ENCODE measurements around the gene SCYGR2.

Gene SCYGR2

GRCh38 chr2:227626580-227627151 is 28.0 kb downstream of the SCYGR2 start:
- Histone ChIP-seq H3K36me3 (ENCODE audit: control insufficient read depth in 1 of 2, insufficient read depth in 2 of 2, low read depth in 1 of 2, low read length in 2 of 2) (no peaks in the 10 kb centered on the region), H3K9ac (ENCODE audit: low read length) (no peak overlapping the region), H2BK120ac (ENCODE audit: low read depth, low read length) (no peak overlapping the region), H3K79me1 (replicated peaks; ENCODE audit: low read length, poor library complexity, severe bottlenecking) (no peaks in the 10 kb centered on the region), H3K4me1 (ENCODE audit: control insufficient read depth, insufficient read depth, low read depth, low read length) (no peaks in the 10 kb centered on the region), H3K23ac (ENCODE audit: low read length in 2 of 2) (no peak overlapping the region), H2AFZ (ENCODE audit: low read depth, low read length) (no peak overlapping the region), H3K9me3 (ENCODE audit: control insufficient read depth, low read length) (peaks cover 8% of the 10 kb centered on the region), H2BK15ac (ENCODE audit: low read depth, poor library complexity, severe bottlenecking) (no peak overlapping the region), H3K4me2 (ENCODE audit: low read length, poor library complexity, severe bottlenecking) (no peak overlapping the region), H4K91ac (ENCODE audit: low read length) (no peak overlapping the region), H4K8ac (ENCODE audit: low read length) (no peak overlapping the region), H2BK12ac (ENCODE audit: low read length in 2 of 2) (no peak overlapping the region), H3K27ac (ENCODE audit: low read length, poor library complexity, severe bottlenecking) (no peak overlapping the region), H2AK5ac (ENCODE audit: low read length, severe bottlenecking) (no peak overlapping the region), H3K18ac (ENCODE audit: low read depth in 1 of 2, low read length in 2 of 2) (no peak overlapping the region), H3K4me3 (ENCODE audit: insufficient read depth in 1 of 2, low read depth in 1 of 2, low read length in 2 of 2) (no peak overlapping the region), H3K14ac (ENCODE audit: low read length in 2 of 2) (no peak overlapping the region), H2BK5ac (ENCODE audit: low read depth, low read length, poor library complexity, severe bottlenecking) (no peak overlapping the region), H3K27me3 (ENCODE audit: control insufficient read depth in 1 of 2, insufficient read depth in 1 of 2, low read length in 2 of 2) (no peaks in the 10 kb centered on the region), H3K4ac (ENCODE audit: low read depth in 1 of 2, low read length in 2 of 2) (no peak overlapping the region)
- DNase-seq = peak; percentile 36
- 96% methylated on average over 8 of the region's 10 CpGs for WGBS

- peaks cover 2% of the 10 kb centered on the region for H3K9me3 ChIP-seq (ENCODE audit: control insufficient read depth, low read length)
- no peak overlapping the region for H3K23ac ChIP-seq (ENCODE audit: low read length in 2 of 2)
- H2AK5ac ChIP-seq (ENCODE audit: low read length, severe bottlenecking) = no peak overlapping the region
- H3K4me2 ChIP-seq (ENCODE audit: low read length, poor library complexity, severe bottlenecking) = no peak overlapping the region
- H4K8ac ChIP-seq (ENCODE audit: low read length) = no peak overlapping the region
- 93% methylated on average over 2 of the region's 3 CpGs for WGBS
- H3K4me3 ChIP-seq (ENCODE audit: insufficient read depth in 1 of 2, low read depth in 1 of 2, low read length in 2 of 2) = no peak overlapping the region
- H3K79me1 ChIP-seq (replicated peaks; ENCODE audit: low read length, poor library complexity, severe bottlenecking) = no peaks in the 10 kb centered on the region
- no peak overlapping the region for H3K9ac ChIP-seq (ENCODE audit: low read length)
- no peak overlapping the region for H2BK15ac ChIP-seq (ENCODE audit: low read depth, poor library complexity, severe bottlenecking)
- no peaks in the 10 kb centered on the region for H3K27me3 ChIP-seq (ENCODE audit: control insufficient read depth in 1 of 2, insufficient read depth in 1 of 2, low read length in 2 of 2)
- H3K14ac ChIP-seq (ENCODE audit: low read length in 2 of 2) = no peak overlapping the region
- DNase-seq = no peak
- H2BK5ac ChIP-seq (ENCODE audit: low read depth, low read length, poor library complexity, severe bottlenecking) = no peak overlapping the region
- H3K4me1 ChIP-seq (ENCODE audit: control insufficient read depth, insufficient read depth, low read depth, low read length) = no peaks in the 10 kb centered on the region
- H2BK120ac ChIP-seq (ENCODE audit: low read depth, low read length) = no peak overlapping the region
- H3K27ac ChIP-seq (ENCODE audit: low read length, poor library complexity, severe bottlenecking) = no peak overlapping the region
- no peaks in the 10 kb centered on the region for H3K36me3 ChIP-seq (ENCODE audit: control insufficient read depth in 1 of 2, insufficient read depth in 2 of 2, low read depth in 1 of 2, low read length in 2 of 2)
- no peak overlapping the region for H2BK12ac ChIP-seq (ENCODE audit: low read length in 2 of 2)
- no peak overlapping the region for H3K4ac ChIP-seq (ENCODE audit: low read depth in 1 of 2, low read length in 2 of 2)
- H3K18ac ChIP-seq (ENCODE audit: low read depth in 1 of 2, low read length in 2 of 2) = no peak overlapping the region
- no peak overlapping the region for H2AFZ ChIP-seq (ENCODE audit: low read depth, low read length)
- H4K91ac ChIP-seq (ENCODE audit: low read length) = no peak overlapping the region
Measured at GRCh38 chr2:227627769-227628168, 29.1 kb downstream of the SCYGR2 start.

- H2BK5ac ChIP-seq (ENCODE audit: low read depth, low read length, poor library complexity, severe bottlenecking) = no peak overlapping the region
- no peak overlapping the region for H3K4ac ChIP-seq (ENCODE audit: low read depth in 1 of 2, low read length in 2 of 2)
- no peak overlapping the region for H2AK5ac ChIP-seq (ENCODE audit: low read length, severe bottlenecking)
- H3K23ac ChIP-seq (ENCODE audit: low read length in 2 of 2) = no peak overlapping the region
- no peaks in the 10 kb centered on the region for H3K36me3 ChIP-seq (ENCODE audit: control insufficient read depth in 1 of 2, insufficient read depth in 2 of 2, low read depth in 1 of 2, low read length in 2 of 2)
- H2BK12ac ChIP-seq (ENCODE audit: low read length in 2 of 2) = no peak overlapping the region
- H2AFZ ChIP-seq (ENCODE audit: low read depth, low read length) = no peak overlapping the region
- H3K9me3 ChIP-seq (ENCODE audit: control insufficient read depth, low read length) = no peaks in the 10 kb centered on the region
- no peaks in the 10 kb centered on the region for H3K4me1 ChIP-seq (ENCODE audit: control insufficient read depth, insufficient read depth, low read depth, low read length)
- H4K8ac ChIP-seq (ENCODE audit: low read length) = no peak overlapping the region
- H3K27me3 ChIP-seq (ENCODE audit: control insufficient read depth in 1 of 2, insufficient read depth in 1 of 2, low read length in 2 of 2) = no peaks in the 10 kb centered on the region
- no peak overlapping the region for H4K91ac ChIP-seq (ENCODE audit: low read length)
- H3K18ac ChIP-seq (ENCODE audit: low read depth in 1 of 2, low read length in 2 of 2) = no peak overlapping the region
- no peak overlapping the region for H3K9ac ChIP-seq (ENCODE audit: low read length)
- no peak overlapping the region for H3K27ac ChIP-seq (ENCODE audit: low read length, poor library complexity, severe bottlenecking)
- no peak for DNase-seq
- no peaks in the 10 kb centered on the region for H3K79me1 ChIP-seq (replicated peaks; ENCODE audit: low read length, poor library complexity, severe bottlenecking)
- no peak overlapping the region for H3K4me3 ChIP-seq (ENCODE audit: insufficient read depth in 1 of 2, low read depth in 1 of 2, low read length in 2 of 2)
- H2BK120ac ChIP-seq (ENCODE audit: low read depth, low read length) = no peak overlapping the region
- H3K14ac ChIP-seq (ENCODE audit: low read length in 2 of 2) = no peak overlapping the region
- 89% methylated on average over 7 of the region's 7 CpGs for WGBS
- no peak overlapping the region for H3K4me2 ChIP-seq (ENCODE audit: low read length, poor library complexity, severe bottlenecking)
- no peak overlapping the region for H2BK15ac ChIP-seq (ENCODE audit: low read depth, poor library complexity, severe bottlenecking)
Measured at GRCh38 chr2:227629435-227629834, 30.7 kb downstream of the SCYGR2 start.

- H3K9ac ChIP-seq (ENCODE audit: low read length) = no peak overlapping the region
- no peaks in the 10 kb centered on the region for H3K4me1 ChIP-seq (ENCODE audit: control insufficient read depth, insufficient read depth, low read depth, low read length)
- no peak overlapping the region for H2AK5ac ChIP-seq (ENCODE audit: low read length, severe bottlenecking)
- no peak overlapping the region for H3K4ac ChIP-seq (ENCODE audit: low read depth in 1 of 2, low read length in 2 of 2)
- H3K4me2 ChIP-seq (ENCODE audit: low read length, poor library complexity, severe bottlenecking) = no peak overlapping the region
- no peak overlapping the region for H2BK15ac ChIP-seq (ENCODE audit: low read depth, poor library complexity, severe bottlenecking)
- no peak overlapping the region for H2BK12ac ChIP-seq (ENCODE audit: low read length in 2 of 2)
- no peak overlapping the region for H3K23ac ChIP-seq (ENCODE audit: low read length in 2 of 2)
- no peak overlapping the region for H2AFZ ChIP-seq (ENCODE audit: low read depth, low read length)
- no peaks in the 10 kb centered on the region for H3K27me3 ChIP-seq (ENCODE audit: control insufficient read depth in 1 of 2, insufficient read depth in 1 of 2, low read length in 2 of 2)
- H3K18ac ChIP-seq (ENCODE audit: low read depth in 1 of 2, low read length in 2 of 2) = no peak overlapping the region
- DNase-seq = no peak
- H3K4me3 ChIP-seq (ENCODE audit: insufficient read depth in 1 of 2, low read depth in 1 of 2, low read length in 2 of 2) = no peak overlapping the region
- H2BK120ac ChIP-seq (ENCODE audit: low read depth, low read length) = no peak overlapping the region
- H4K91ac ChIP-seq (ENCODE audit: low read length) = no peak overlapping the region
- H3K9me3 ChIP-seq (ENCODE audit: control insufficient read depth, low read length) = no peaks in the 10 kb centered on the region
- no peak overlapping the region for H3K27ac ChIP-seq (ENCODE audit: low read length, poor library complexity, severe bottlenecking)
- 100% methylated on average over 3 of the region's 3 CpGs for WGBS
- no peak overlapping the region for H4K8ac ChIP-seq (ENCODE audit: low read length)
- H3K14ac ChIP-seq (ENCODE audit: low read length in 2 of 2) = no peak overlapping the region
- no peaks in the 10 kb centered on the region for H3K36me3 ChIP-seq (ENCODE audit: control insufficient read depth in 1 of 2, insufficient read depth in 2 of 2, low read depth in 1 of 2, low read length in 2 of 2)
- no peaks in the 10 kb centered on the region for H3K79me1 ChIP-seq (replicated peaks; ENCODE audit: low read length, poor library complexity, severe bottlenecking)
- H2BK5ac ChIP-seq (ENCODE audit: low read depth, low read length, poor library complexity, severe bottlenecking) = no peak overlapping the region
Measured at GRCh38 chr2:227630322-227630721, 31.6 kb downstream of the SCYGR2 start.

Measured in mesenchymal stem cell (in vitro differentiated cells and primary cell).